K562 (cell line): Measurements from ENCODE around the gene ARHGEF1. TPM values are rescaled to one million over a fixed set of nuclear protein-coding genes. Genes with fewer than 3 reads are reported as not detected.
A peak's percentile ranks its signal among the peaks of the same experiment; 100 is the strongest.

ENCODE experiments used
- REST ChIP-seq, 2 experiments: fragments of 450-650 bp; formaldehyde crosslinking in 1 of 2; IDR thresholded peaks; 2 replicates each; pipeline versions ENCODE4 v1.4.0 to v1.6.1; 2014 to 2020; ENCODE audit warnings: mild to moderate bottlenecking in 2 of 2, borderline replicate concordance in 1 of 2, low read depth in 1 of 2
- polyA plus RNA-seq, 8 experiments: library from polyadenylated mRNA; depleted of rRNA in 4 of 8; stranded (reverse) in 5 of 8; unstranded in 3 of 8; fragments of >200 nt; fragmentation: Nextera tagmentation in 2 of 8; fragmentation: Illumina TruSeq in 1 of 8; extraction: Ambion mirVana in 2 of 8; extraction: Trizol in 1 of 8; gene quantifications; 2 replicates each; pipeline versions ENCODE4 v1.2.1 to v1.2.3, GENCODE V29; 2011 to 2014; ENCODE audit warnings: inconsistent platforms in 1 of 8, missing spikeins in 1 of 8
- total RNA-seq, 7 experiments: library from RNA; depleted of rRNA in 6 of 7; stranded (reverse); fragments of >200 nt in 6 of 7; fragmentation: Illumina TruSeq in 2 of 7; extraction: Trizol in 2 of 7; gene quantifications; 2 replicates each; pipeline versions ENCODE4 v1.2.1 to v1.2.3, GENCODE V29; 2011 to 2021; ENCODE audit warnings: low replicate concordance in 1 of 7

ARHGEF1 gene
- total and polyA plus RNA-seq, 9 of the 15 experiments (the other 6 are each of a cell fraction or from before 2014, with no cell fraction given): 1.9 to 149 (median 29.8) TPM

- TF ChIP-seq REST (IDR thresholded peaks at IDR 0.05; ENCODE audit: borderline replicate concordance) (peak; percentile 46; the same call in 1 of the 2 replicates), REST (CRISPR knock-in tag; IDR thresholded peaks at IDR 0.05; ENCODE audit: low read depth) (no peak)
These were observed 23.8 kb upstream of the ARHGEF1 start (continued) for GRCh38 chr19:41859213-41859617.
